ENCODE measurements around the gene BABAM2.
A peak's percentile ranks its signal among the peaks of the same experiment; 100 is the strongest.

Gene BABAM2

DNA sequence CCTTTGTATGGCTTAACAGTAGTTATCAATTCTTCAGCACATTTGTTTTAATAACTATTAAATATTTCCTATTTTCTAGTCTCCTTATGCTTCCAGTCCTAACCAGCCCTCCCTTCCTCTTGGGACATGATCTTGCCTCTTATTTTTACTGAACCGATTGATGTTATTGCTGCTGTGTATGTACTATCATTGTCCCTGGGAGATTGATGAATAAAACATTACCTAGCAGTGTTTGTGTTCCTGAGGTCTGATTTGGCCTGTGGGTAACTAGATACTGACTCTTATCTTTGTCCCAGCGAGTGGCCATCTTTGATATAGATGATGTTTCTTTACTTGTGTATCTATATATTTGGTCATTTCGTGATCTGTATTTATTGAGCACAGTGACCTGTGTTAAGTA is 192.9 kb downstream of the BABAM2 start:
- ChIA-PET POLR2A (no interaction called here), CTCF (no interaction called here)
- DNase-seq (ENCODE audit: extremely low spot score) = no peak
- TF ChIP-seq ARNT (IDR thresholded peaks at IDR 0.05) (no peak), FOXK2 (IDR thresholded peaks at IDR 0.05) (no peak), PKNOX1 (IDR thresholded peaks at IDR 0.05) (no peak), CTBP1 (IDR thresholded peaks at IDR 0.05; ENCODE audit: borderline replicate concordance) (no peak), TARDBP (IDR thresholded peaks at IDR 0.05) (no peak), ELF4 (IDR thresholded peaks at IDR 0.05) (no peak), ZNF384 (IDR thresholded peaks at IDR 0.05) (no peak), SUZ12 (IDR thresholded peaks at IDR 0.05) (no peak), NFRKB (IDR thresholded peaks at IDR 0.05) (no peak), L3MBTL2 (conservative IDR thresholded peaks at IDR 0.05) (no peak), SP1 (IDR thresholded peaks at IDR 0.05) (no peak), FOXA1 (IDR thresholded peaks at IDR 0.05) (no peak)

DNA sequence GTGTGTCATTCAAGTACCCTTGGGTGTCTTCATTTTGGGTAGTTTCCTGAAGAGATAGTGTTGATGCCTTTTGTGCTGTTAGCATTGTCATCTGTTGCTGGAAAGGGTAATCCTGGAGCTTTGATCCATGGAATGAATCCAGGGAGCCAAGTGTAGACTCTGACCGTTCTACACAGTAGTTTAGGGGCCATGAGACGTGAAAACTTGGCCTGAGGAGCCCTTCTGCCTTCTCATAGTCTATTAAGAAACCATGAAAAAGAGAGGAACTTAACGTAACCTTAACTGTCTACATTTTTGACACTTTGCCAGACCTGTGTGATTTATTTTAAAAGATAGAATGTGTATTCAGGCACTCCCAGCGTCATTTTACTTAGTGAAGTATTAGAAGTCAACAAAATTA is 194.0 kb downstream of the BABAM2 start:
- POLR2A ChIA-PET = no interaction called here
- TF ChIP-seq ELF4 (IDR thresholded peaks at IDR 0.05) = no peak
- no peak for TF ChIP-seq SUZ12 (IDR thresholded peaks at IDR 0.05)
- no peak for TF ChIP-seq ARNT (IDR thresholded peaks at IDR 0.05)
- TF ChIP-seq FOXM1 (IDR thresholded peaks at IDR 0.05; ENCODE audit: borderline replicate concordance) = no peak
- TF ChIP-seq FOXA1 (IDR thresholded peaks at IDR 0.05) = no peak
- TF ChIP-seq ZNF384 (IDR thresholded peaks at IDR 0.05) = no peak
- TF ChIP-seq SP1 (IDR thresholded peaks at IDR 0.05) = no peak
- no peak for TF ChIP-seq PKNOX1 (IDR thresholded peaks at IDR 0.05)
- TF ChIP-seq FOXK2 (IDR thresholded peaks at IDR 0.05) = no peak
- TF ChIP-seq LEF1 (IDR thresholded peaks at IDR 0.05; ENCODE audit: borderline replicate concordance) = no peak
- no peak for TF ChIP-seq HDGF (IDR thresholded peaks at IDR 0.05; ENCODE audit: borderline replicate concordance)
- TF ChIP-seq NFRKB (IDR thresholded peaks at IDR 0.05) = no peak
- no peak for TF ChIP-seq L3MBTL2 (conservative IDR thresholded peaks at IDR 0.05)
- no peak for TF ChIP-seq TARDBP (IDR thresholded peaks at IDR 0.05)
- TF ChIP-seq CTBP1 (IDR thresholded peaks at IDR 0.05; ENCODE audit: borderline replicate concordance) = no peak
- no peak for TF ChIP-seq BHLHE40 (IDR thresholded peaks at IDR 0.05; ENCODE audit: borderline replicate concordance)
- CTCF ChIA-PET = no interaction called here
- no peak for DNase-seq (ENCODE audit: extremely low spot score)

DNA sequence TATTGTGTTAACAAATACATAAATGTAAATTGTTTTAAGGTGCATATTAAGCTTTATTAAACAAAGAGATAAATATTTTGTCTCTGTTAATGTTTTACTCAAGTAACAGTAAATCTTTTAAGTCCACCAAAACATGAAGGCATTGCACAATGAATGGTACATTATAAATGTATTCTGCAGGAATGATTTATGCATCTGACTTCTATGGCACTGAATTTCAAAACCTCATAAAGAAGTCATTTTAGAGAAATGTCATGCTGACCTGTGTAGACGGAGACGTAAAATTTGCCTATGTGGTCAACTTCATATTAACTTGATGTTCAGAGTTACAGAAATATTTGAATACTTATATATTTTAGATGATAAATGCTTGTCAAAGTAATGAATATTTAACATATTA is 194.7 kb downstream of the BABAM2 start:
- DNase-seq (ENCODE audit: extremely low spot score) = no peak
- peak; percentile 64 for TF ChIP-seq PKNOX1 (IDR thresholded peaks at IDR 0.05)
- TF ChIP-seq HDGF (IDR thresholded peaks at IDR 0.05; ENCODE audit: borderline replicate concordance) = no peak
- POLR2A ChIA-PET = no interaction called here
- CTCF ChIA-PET = no interaction called here

- DNase-seq (ENCODE audit: extremely low spot score) = no peak
- ChIA-PET CTCF (no interaction called here), POLR2A (no interaction called here)
- TF ChIP-seq CTBP1 (IDR thresholded peaks at IDR 0.05; ENCODE audit: borderline replicate concordance) (no peak), PKNOX1 (IDR thresholded peaks at IDR 0.05) (no peak), ARNT (IDR thresholded peaks at IDR 0.05) (no peak), FOXM1 (IDR thresholded peaks at IDR 0.05; ENCODE audit: borderline replicate concordance) (no peak), BHLHE40 (IDR thresholded peaks at IDR 0.05; ENCODE audit: borderline replicate concordance) (no peak), FOXA1 (IDR thresholded peaks at IDR 0.05) (no peak), ELF4 (IDR thresholded peaks at IDR 0.05) (no peak), LEF1 (IDR thresholded peaks at IDR 0.05; ENCODE audit: borderline replicate concordance) (no peak), L3MBTL2 (conservative IDR thresholded peaks at IDR 0.05) (no peak), SP1 (IDR thresholded peaks at IDR 0.05) (no peak), HDGF (IDR thresholded peaks at IDR 0.05; ENCODE audit: borderline replicate concordance) (no peak), TARDBP (IDR thresholded peaks at IDR 0.05) (no peak), ZNF384 (IDR thresholded peaks at IDR 0.05) (no peak), FOXK2 (IDR thresholded peaks at IDR 0.05) (no peak)
Observed at GRCh38 chr2:28086611-28087010, 196.1 kb downstream of the BABAM2 start.

GRCh38 chr2:28088970-28089369 is 198.4 kb downstream of the BABAM2 start:
- TF ChIP-seq BHLHE40 (IDR thresholded peaks at IDR 0.05; ENCODE audit: borderline replicate concordance) (no peak), FOXM1 (IDR thresholded peaks at IDR 0.05; ENCODE audit: borderline replicate concordance) (no peak), FOXK2 (IDR thresholded peaks at IDR 0.05) (no peak), ARNT (IDR thresholded peaks at IDR 0.05) (no peak), CTBP1 (IDR thresholded peaks at IDR 0.05; ENCODE audit: borderline replicate concordance) (no peak), ZNF384 (IDR thresholded peaks at IDR 0.05) (no peak), HDGF (IDR thresholded peaks at IDR 0.05; ENCODE audit: borderline replicate concordance) (no peak), PKNOX1 (IDR thresholded peaks at IDR 0.05) (no peak), SP1 (IDR thresholded peaks at IDR 0.05) (no peak), LEF1 (IDR thresholded peaks at IDR 0.05; ENCODE audit: borderline replicate concordance) (no peak), L3MBTL2 (conservative IDR thresholded peaks at IDR 0.05) (no peak), NFRKB (IDR thresholded peaks at IDR 0.05) (no peak)
- no peak for DNase-seq (ENCODE audit: extremely low spot score)
- POLR2A ChIA-PET = no interaction called here
- CTCF ChIA-PET = no interaction called here

All from HEK293T (cell line).